GM12878 (cell line): ENCODE results near the gene GRK6. TPM values are rescaled to one million over a fixed set of nuclear protein-coding genes. Genes with fewer than 3 reads are reported as not detected.

Experiments
- BHLHE40 ChIP-seq, 2 experiments: fragments of 450-650 bp in 1 of 2; IDR thresholded peaks; 2 replicates each; pipeline ENCODE4 v1.6.1; 2011 to 2017; ENCODE audit warnings: low read depth in 2 of 2, borderline replicate concordance in 1 of 2, improper control_type of control experiment in 1 of 2, low read length in 1 of 2, mild to moderate bottlenecking in 1 of 2
- GATAD2B ChIP-seq: fragments of 450-650 bp; conservative IDR thresholded peaks from 2 replicates; pipeline ENCODE4 v1.6.1; 2017; ENCODE audit warnings: low read depth, mild to moderate bottlenecking, moderate library complexity
- IRF4 ChIP-seq: IDR thresholded peaks from 2 replicates; pipeline ENCODE4 v1.6.1; 2011; ENCODE audit warnings: low read depth, low read length
- NR2C2 ChIP-seq: IDR thresholded peaks from 2 replicates; pipeline ENCODE4 v1.6.1; 2011; ENCODE audit warnings: borderline replicate concordance, low read depth; ENCODE audit not compliant: control insufficient read depth, insufficient read length
- PML ChIP-seq: IDR thresholded peaks from 2 replicates; pipeline ENCODE4 v1.6.1; 2012; ENCODE audit warnings: low read length, inconsistent platforms
- TCF7 ChIP-seq: IDR thresholded peaks from 2 replicates; pipeline ENCODE4 v1.6.1; 2014; ENCODE audit warnings: antibody characterized with exemption, borderline replicate concordance
- YY1 ChIP-seq: IDR thresholded peaks from 2 replicates; pipeline ENCODE4 v1.6.1; 2011; ENCODE audit warnings: low read depth, mild to moderate bottlenecking, low read length
- ZNF274 ChIP-seq: IDR thresholded peaks from one replicate; pipeline ENCODE4 v1.8.0; 2011; ENCODE audit not compliant: insufficient read length, insufficient read depth
- polyA plus RNA-seq, 11 experiments: library from polyadenylated mRNA; depleted of rRNA in 4 of 11; unstranded in 6 of 11; stranded (reverse) in 5 of 11; fragments of >200 nt; fragmentation: Nextera tagmentation in 4 of 11; fragmentation: Illumina TruSeq in 1 of 11; extraction: Ambion mirVana in 4 of 11; extraction: Trizol in 1 of 11; gene quantifications; 1 replicate in 1 of 11; 2 replicates in 10 of 11; pipeline versions ENCODE4 v1.2.1 to v1.2.3, GENCODE V29; 2011 to 2016; ENCODE audit warnings: inconsistent platforms in 2 of 11, missing spikeins in 2 of 11, low read depth in 1 of 11
- total RNA-seq, 4 experiments: library from RNA; depleted of rRNA in 3 of 4; stranded (reverse); fragments of >200 nt in 3 of 4; fragmentation: Illumina TruSeq in 1 of 4; extraction: Trizol in 1 of 4; gene quantifications; 2 replicates each; pipeline versions ENCODE4 v1.2.1 to v1.2.3, GENCODE V29; 2013 to 2021
- TF ChIP-seq, protein P1 (sequence below): fragments of 450-650 bp; IDR thresholded peaks from 2 replicates; pipeline ENCODE4 v1.6.1; 2016; ENCODE audit warnings: mild to moderate bottlenecking, moderate library complexity, borderline replicate concordance
- TF ChIP-seq, protein P2 (sequence below): IDR thresholded peaks from 2 replicates; pipeline ENCODE4 v1.6.1; 2012; ENCODE audit warnings: low read depth, low read length, improper control_type of control experiment
- TF ChIP-seq, protein P3 (sequence below): IDR thresholded peaks from 2 replicates; pipeline ENCODE4 v1.6.1; 2012; ENCODE audit warnings: low read depth, low read length, improper control_type of control experiment
- TF ChIP-seq, protein P4 (sequence below): fragments of 450-650 bp; IDR thresholded peaks from 2 replicates; pipeline ENCODE4 v1.6.1; 2017; ENCODE audit warnings: borderline replicate concordance
- TF ChIP-seq, protein P5 (sequence below): IDR thresholded peaks from 2 replicates; pipeline ENCODE4 v1.6.1; 2011; ENCODE audit warnings: low read depth, mild to moderate bottlenecking, low read length, moderate library complexity, borderline replicate concordance; ENCODE audit errors: extremely low read depth
- TF ChIP-seq, protein P6 (sequence below): fragments of 450-650 bp; IDR thresholded peaks from 2 replicates; pipeline ENCODE4 v1.6.1; 2018; ENCODE audit warnings: mild to moderate bottlenecking, low read depth, moderate library complexity; ENCODE audit not compliant: partially characterized antibody

The GRK6 gene
- total and polyA plus RNA-seq, 10 of the 15 experiments (the other 5 are each of a cell fraction or from before 2014, with no cell fraction given), result 0.79 to 124 (median 41.6) TPM

DNA sequence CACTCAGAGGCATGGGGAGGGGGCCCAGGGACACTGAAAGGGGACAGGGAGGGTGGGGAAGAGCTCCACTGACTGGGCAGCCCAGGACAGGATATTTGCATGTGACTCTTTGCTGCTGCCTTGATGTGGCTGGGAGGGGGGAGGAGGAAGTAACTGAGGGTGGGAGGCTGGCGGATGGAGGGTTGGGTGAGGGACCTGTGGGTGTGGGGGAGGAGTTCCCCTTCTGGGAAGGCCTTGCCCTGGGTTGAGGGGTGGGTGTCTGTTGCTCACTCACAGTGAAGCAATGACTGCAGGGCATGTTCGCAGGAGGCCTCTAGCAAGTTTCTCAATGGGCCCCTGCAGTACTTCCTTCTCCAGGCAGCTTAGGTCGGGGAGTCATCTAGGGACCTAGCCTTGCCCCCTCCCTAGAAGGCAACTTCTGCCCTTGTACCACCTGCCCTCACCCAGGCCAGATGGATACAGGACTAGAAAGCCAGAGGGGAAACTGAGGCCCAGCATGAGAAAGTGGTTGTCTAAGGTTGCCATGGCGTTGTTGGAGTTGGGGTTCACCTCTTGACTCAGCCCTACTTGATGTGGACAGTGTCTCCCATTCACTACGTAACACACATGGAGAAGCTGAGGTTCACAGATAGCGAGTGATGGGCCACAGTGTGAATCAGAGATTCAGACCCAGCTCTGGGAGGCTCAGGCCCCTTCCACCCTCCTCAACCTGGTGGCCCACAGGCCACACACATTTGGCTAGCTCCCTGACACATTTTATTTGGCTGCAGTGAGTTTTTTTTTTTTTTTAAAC lies 3.0 kb downstream of the GRK6 start (continued):
- TF ChIP-seq, protein P1, sequence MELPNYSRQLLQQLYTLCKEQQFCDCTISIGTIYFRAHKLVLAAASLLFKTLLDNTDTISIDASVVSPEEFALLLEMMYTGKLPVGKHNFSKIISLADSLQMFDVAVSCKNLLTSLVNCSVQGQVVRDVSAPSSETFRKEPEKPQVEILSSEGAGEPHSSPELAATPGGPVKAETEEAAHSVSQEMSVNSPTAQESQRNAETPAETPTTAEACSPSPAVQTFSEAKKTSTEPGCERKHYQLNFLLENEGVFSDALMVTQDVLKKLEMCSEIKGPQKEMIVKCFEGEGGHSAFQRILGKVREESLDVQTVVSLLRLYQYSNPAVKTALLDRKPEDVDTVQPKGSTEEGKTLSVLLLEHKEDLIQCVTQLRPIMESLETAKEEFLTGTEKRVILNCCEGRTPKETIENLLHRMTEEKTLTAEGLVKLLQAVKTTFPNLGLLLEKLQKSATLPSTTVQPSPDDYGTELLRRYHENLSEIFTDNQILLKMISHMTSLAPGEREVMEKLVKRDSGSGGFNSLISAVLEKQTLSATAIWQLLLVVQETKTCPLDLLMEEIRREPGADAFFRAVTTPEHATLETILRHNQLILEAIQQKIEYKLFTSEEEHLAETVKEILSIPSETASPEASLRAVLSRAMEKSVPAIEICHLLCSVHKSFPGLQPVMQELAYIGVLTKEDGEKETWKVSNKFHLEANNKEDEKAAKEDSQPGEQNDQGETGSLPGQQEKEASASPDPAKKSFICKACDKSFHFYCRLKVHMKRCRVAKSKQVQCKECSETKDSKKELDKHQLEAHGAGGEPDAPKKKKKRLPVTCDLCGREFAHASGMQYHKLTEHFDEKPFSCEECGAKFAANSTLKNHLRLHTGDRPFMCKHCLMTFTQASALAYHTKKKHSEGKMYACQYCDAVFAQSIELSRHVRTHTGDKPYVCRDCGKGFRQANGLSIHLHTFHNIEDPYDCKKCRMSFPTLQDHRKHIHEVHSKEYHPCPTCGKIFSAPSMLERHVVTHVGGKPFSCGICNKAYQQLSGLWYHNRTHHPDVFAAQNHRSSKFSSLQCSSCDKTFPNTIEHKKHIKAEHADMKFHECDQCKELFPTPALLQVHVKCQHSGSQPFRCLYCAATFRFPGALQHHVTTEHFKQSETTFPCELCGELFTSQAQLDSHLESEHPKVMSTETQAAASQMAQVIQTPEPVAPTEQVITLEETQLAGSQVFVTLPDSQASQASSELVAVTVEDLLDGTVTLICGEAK, result no peak
- TF ChIP-seq, protein P2, sequence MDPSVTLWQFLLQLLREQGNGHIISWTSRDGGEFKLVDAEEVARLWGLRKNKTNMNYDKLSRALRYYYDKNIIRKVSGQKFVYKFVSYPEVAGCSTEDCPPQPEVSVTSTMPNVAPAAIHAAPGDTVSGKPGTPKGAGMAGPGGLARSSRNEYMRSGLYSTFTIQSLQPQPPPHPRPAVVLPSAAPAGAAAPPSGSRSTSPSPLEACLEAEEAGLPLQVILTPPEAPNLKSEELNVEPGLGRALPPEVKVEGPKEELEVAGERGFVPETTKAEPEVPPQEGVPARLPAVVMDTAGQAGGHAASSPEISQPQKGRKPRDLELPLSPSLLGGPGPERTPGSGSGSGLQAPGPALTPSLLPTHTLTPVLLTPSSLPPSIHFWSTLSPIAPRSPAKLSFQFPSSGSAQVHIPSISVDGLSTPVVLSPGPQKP, result no peak
- TF ChIP-seq, protein P3, sequence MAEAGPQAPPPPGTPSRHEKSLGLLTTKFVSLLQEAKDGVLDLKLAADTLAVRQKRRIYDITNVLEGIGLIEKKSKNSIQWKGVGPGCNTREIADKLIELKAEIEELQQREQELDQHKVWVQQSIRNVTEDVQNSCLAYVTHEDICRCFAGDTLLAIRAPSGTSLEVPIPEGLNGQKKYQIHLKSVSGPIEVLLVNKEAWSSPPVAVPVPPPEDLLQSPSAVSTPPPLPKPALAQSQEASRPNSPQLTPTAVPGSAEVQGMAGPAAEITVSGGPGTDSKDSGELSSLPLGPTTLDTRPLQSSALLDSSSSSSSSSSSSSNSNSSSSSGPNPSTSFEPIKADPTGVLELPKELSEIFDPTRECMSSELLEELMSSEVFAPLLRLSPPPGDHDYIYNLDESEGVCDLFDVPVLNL, result no peak
- peak; percentile 68 to 69; a peak in 3 of 4 replicates for TF ChIP-seq BHLHE40 (IDR thresholded peaks at IDR 0.05; ENCODE audit: borderline replicate concordance in 1 of 2, low read depth in 2 of 2, low read length in 1 of 2)
- TF ChIP-seq, protein P4, sequence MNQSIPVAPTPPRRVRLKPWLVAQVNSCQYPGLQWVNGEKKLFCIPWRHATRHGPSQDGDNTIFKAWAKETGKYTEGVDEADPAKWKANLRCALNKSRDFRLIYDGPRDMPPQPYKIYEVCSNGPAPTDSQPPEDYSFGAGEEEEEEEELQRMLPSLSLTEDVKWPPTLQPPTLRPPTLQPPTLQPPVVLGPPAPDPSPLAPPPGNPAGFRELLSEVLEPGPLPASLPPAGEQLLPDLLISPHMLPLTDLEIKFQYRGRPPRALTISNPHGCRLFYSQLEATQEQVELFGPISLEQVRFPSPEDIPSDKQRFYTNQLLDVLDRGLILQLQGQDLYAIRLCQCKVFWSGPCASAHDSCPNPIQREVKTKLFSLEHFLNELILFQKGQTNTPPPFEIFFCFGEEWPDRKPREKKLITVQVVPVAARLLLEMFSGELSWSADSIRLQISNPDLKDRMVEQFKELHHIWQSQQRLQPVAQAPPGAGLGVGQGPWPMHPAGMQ, result no peak
- TF ChIP-seq TCF7, result no peak
- TF ChIP-seq, protein P5, sequence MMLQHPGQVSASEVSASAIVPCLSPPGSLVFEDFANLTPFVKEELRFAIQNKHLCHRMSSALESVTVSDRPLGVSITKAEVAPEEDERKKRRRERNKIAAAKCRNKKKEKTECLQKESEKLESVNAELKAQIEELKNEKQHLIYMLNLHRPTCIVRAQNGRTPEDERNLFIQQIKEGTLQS, result no peak
- TF ChIP-seq, protein P6, sequence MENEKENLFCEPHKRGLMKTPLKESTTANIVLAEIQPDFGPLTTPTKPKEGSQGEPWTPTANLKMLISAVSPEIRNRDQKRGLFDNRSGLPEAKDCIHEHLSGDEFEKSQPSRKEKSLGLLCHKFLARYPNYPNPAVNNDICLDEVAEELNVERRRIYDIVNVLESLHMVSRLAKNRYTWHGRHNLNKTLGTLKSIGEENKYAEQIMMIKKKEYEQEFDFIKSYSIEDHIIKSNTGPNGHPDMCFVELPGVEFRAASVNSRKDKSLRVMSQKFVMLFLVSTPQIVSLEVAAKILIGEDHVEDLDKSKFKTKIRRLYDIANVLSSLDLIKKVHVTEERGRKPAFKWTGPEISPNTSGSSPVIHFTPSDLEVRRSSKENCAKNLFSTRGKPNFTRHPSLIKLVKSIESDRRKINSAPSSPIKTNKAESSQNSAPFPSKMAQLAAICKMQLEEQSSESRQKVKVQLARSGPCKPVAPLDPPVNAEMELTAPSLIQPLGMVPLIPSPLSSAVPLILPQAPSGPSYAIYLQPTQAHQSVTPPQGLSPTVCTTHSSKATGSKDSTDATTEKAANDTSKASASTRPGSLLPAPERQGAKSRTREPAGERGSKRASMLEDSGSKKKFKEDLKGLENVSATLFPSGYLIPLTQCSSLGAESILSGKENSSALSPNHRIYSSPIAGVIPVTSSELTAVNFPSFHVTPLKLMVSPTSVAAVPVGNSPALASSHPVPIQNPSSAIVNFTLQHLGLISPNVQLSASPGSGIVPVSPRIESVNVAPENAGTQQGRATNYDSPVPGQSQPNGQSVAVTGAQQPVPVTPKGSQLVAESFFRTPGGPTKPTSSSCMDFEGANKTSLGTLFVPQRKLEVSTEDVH, result no peak
- TF ChIP-seq ZNF274, result no peak
- TF ChIP-seq GATAD2B, result 0 out of 2 replicates have a peak, but pooled peaks have one; percentile 49
- peak; percentile 50; the same call in 1 of the 2 replicates for TF ChIP-seq YY1
- 0 out of 2 replicates have a peak, but pooled peaks have one; percentile 40 for TF ChIP-seq IRF4
- no peak for TF ChIP-seq NR2C2
- TF ChIP-seq PML, result no peak
